Measurements from ENCODE around the gene VIT.

GRCh38 chr2:36743954-36744353 lies 47.4 kb downstream of the VIT start:
- no peak for TF ChIP-seq POLR2A (IDR thresholded peaks at IDR 0.05; ENCODE audit: low read depth, low read length)
- no peak for TF ChIP-seq POLR2AphosphoS5 (IDR thresholded peaks at IDR 0.05; ENCODE audit: low read depth, low read length)
- TF ChIP-seq TAF1 (IDR thresholded peaks at IDR 0.05; ENCODE audit: borderline replicate concordance, low read depth, low read length) = no peak
